PC-9 (cell line): ENCODE results near the gene CFAP46. TPM values are rescaled to one million over a fixed set of nuclear protein-coding genes. Genes with fewer than 3 reads are reported as not detected.

Source experiments
- BruUV-seq: library from RNA; stranded (reverse); fragments of 400-500 nt; replicated peaks from 2 replicates; lab custom pipeline; 2021; lab: Mats Ljungman, UMichigan
- CTCF ChIA-PET: fragments of 300-600 bp; sonication (Branson Sonifier 250); formaldehyde crosslinking; loops from one replicate; lab custom pipeline; 2022; ENCODE audit warnings: antibody characterized with exemption; lab: Charles Lee
- POLR2A ChIA-PET: fragments of 300-600 bp; sonication (Branson Sonifier 250); formaldehyde crosslinking; loops from one replicate; lab custom pipeline; 2022; ENCODE audit warnings: antibody characterized with exemption; ENCODE audit not compliant: unreplicated experiment; lab: Charles Lee
- DNase-seq, 2 experiments: peaks; one replicate each; pipeline versions ENCODE4 v3.0.0 to v3.0.0-alpha.2; 2015 to 2022; ENCODE audit warnings: mixed read lengths in 1 of 2
- H2AFZ ChIP-seq: fragments of 200-600 bp; sonication (generic); 2 replicates; pipeline ENCODE4 v1.8.1; 2017; ENCODE audit warnings: antibody characterized with exemption
- H3F3A ChIP-seq: fragments of 200-600 bp; sonication (generic); 2 replicates; pipeline ENCODE4 v1.8.1; 2017; ENCODE audit warnings: antibody characterized with exemption, mild to moderate bottlenecking, low read depth; ENCODE audit not compliant: insufficient read depth
- H3K27ac ChIP-seq: fragments of 200-600 bp; sonication (generic); 2 replicates; pipeline ENCODE4 v1.6.1; 2016; ENCODE audit warnings: mixed run types
- H3K27me3 ChIP-seq: fragments of 200-600 bp; sonication (generic); 2 replicates; pipeline ENCODE4 v1.6.1; 2016; ENCODE audit warnings: low read depth, mixed run types; ENCODE audit not compliant: insufficient read depth
- H3K36me3 ChIP-seq: fragments of 200-600 bp; sonication (generic); 2 replicates; pipeline ENCODE4 v1.6.1; 2016; ENCODE audit warnings: low read depth, mixed run types
- H3K4me1 ChIP-seq: fragments of 200-600 bp; sonication (generic); replicated peaks from 2 replicates; pipeline ENCODE4 v1.6.1; 2016; ENCODE audit warnings: mixed run types; ENCODE audit not compliant: insufficient read depth
- H3K4me2 ChIP-seq: fragments of 200-600 bp; sonication (generic); 2 replicates; pipeline ENCODE4 v1.6.1; 2017; ENCODE audit warnings: mixed run types
- H3K4me3 ChIP-seq: fragments of 200-600 bp; sonication (generic); 2 replicates; pipeline ENCODE4 v1.6.1; 2016; ENCODE audit warnings: mixed run types
- H3K79me2 ChIP-seq: fragments of 200-600 bp; sonication (generic); 2 replicates; pipeline ENCODE4 v1.6.1; 2017; ENCODE audit warnings: low read depth, mixed run types
- H3K9me2 ChIP-seq: fragments of 200-600 bp; sonication (generic); 2 replicates; pipeline ENCODE4 v1.8.1; 2017; ENCODE audit warnings: mild to moderate bottlenecking; ENCODE audit not compliant: insufficient read depth
- H3K9me3 ChIP-seq: fragments of 200-600 bp; sonication (generic); 2 replicates; pipeline ENCODE4 v1.8.1; 2016; ENCODE audit warnings: low read depth; ENCODE audit not compliant: insufficient read depth
- H4K20me1 ChIP-seq: fragments of 200-600 bp; sonication (generic); 2 replicates; pipeline ENCODE4 v1.8.1; 2017; ENCODE audit not compliant: insufficient read depth
- EZH2 ChIP-seq: fragments of 200-600 bp; sonication (generic); IDR thresholded peaks from 2 replicates; pipeline ENCODE4 v1.8.0; 2017; ENCODE audit warnings: antibody characterized with exemption, low read depth
- intact Hi-C: fragments of 100-400 bp; cut with micrococcal nuclease; formaldehyde crosslinking; loops from one replicate; pipeline ENCODE4 v1.10.0; 2022; ENCODE audit not compliant: unreplicated experiment
- total RNA-seq: library from RNA; stranded (reverse); gene quantifications from 2 replicates; pipeline ENCODE4 v1.2.3, GENCODE V29; 2021
- TF ChIP-seq, protein P1 (sequence below): fragments of 200-600 bp; sonication (generic); conservative IDR thresholded peaks from 2 replicates; pipeline ENCODE4 v1.6.1; 2017; ENCODE audit warnings: mixed run types, antibody characterized with exemption, mild to moderate bottlenecking, moderate library complexity

Gene CFAP46
- total RNA-seq, 1 experiment from 2014 or later = not detected

DNA sequence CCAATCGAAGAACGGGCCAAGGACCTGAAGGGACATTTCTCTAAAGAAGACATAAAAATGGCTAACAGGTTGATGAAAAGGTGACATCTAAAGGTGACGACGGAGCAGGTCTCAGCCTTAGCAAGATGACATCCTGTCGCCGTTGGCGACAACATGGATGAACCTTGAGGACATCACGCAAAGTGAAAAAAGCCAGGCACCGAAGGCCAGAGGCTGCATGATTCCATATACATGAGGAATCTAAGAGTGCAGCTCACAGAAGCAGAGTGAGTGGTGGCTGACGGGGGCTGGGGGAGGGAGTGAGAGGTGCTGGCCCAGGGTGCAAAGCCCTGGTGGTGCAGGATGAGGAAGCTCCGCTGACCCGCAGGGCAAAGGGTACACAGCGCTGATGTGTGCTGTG is 122.3 kb downstream of the CFAP46 start:
- H3K9me3 ChIP-seq = no peaks in the 10 kb centered on the region
- H3K9me2 ChIP-seq = no peaks in the 10 kb centered on the region
- no peak overlapping the region for H3K27ac ChIP-seq
- no peaks in the 10 kb centered on the region for H4K20me1 ChIP-seq
- TF ChIP-seq, protein P1, sequence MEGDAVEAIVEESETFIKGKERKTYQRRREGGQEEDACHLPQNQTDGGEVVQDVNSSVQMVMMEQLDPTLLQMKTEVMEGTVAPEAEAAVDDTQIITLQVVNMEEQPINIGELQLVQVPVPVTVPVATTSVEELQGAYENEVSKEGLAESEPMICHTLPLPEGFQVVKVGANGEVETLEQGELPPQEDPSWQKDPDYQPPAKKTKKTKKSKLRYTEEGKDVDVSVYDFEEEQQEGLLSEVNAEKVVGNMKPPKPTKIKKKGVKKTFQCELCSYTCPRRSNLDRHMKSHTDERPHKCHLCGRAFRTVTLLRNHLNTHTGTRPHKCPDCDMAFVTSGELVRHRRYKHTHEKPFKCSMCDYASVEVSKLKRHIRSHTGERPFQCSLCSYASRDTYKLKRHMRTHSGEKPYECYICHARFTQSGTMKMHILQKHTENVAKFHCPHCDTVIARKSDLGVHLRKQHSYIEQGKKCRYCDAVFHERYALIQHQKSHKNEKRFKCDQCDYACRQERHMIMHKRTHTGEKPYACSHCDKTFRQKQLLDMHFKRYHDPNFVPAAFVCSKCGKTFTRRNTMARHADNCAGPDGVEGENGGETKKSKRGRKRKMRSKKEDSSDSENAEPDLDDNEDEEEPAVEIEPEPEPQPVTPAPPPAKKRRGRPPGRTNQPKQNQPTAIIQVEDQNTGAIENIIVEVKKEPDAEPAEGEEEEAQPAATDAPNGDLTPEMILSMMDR = no peak
- TF ChIP-seq EZH2 = no peak
- H3K4me1 ChIP-seq = no peaks in the 10 kb centered on the region
- no peak for DNase-seq
- ChIA-PET POLR2A (no interaction called here), CTCF (no interaction called here)
- H3K27me3 ChIP-seq = peaks cover 32% of the 10 kb centered on the region
- no peak overlapping the region for H3K4me3 ChIP-seq
- H3F3A ChIP-seq = no peaks in the 10 kb centered on the region
- no TSS peak for BruUV-seq
- no peak overlapping the region for H3K4me2 ChIP-seq
- H2AFZ ChIP-seq = no peak overlapping the region
- no peaks in the 10 kb centered on the region for H3K36me3 ChIP-seq
- intact Hi-C loops = no loop called here
- H3K79me2 ChIP-seq = no peaks in the 10 kb centered on the region

DNA sequence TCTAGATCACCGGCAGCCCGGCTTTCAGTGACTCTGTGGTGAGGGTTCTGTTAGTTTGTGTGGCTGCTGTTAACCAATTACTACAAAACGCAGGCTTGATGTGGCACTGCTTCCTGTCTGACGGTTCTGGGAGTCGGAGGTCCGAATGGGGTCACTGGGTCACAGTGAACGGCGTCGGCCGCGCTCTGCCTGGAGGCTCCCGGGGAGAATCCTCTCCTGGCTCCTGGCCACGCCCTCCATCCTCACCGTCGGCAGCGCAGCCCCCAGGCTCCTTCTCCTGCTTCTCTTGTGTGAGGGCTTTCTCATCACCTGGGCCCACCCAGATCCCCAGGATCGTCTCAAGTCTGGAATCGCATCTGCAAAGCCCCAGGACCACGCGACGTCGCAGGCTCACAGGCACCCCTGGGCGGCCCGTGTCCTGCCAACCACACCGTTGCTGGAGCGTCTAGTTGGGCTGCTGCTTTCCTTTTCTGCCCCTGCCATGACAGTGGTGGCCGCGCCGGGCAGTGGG is 124.6 kb downstream of the CFAP46 start:
- H3K27ac ChIP-seq = no peak overlapping the region
- TF ChIP-seq, protein P1 = no peak
- TF ChIP-seq EZH2 = no peak
- no peak for DNase-seq
- no peaks in the 10 kb centered on the region for H3F3A ChIP-seq
- BruUV-seq = no TSS peak
- H2AFZ ChIP-seq = no peak overlapping the region
- no peaks in the 10 kb centered on the region for H3K4me1 ChIP-seq
- no peaks in the 10 kb centered on the region for H4K20me1 ChIP-seq
- peaks cover 41% of the 10 kb centered on the region for H3K27me3 ChIP-seq
- no peaks in the 10 kb centered on the region for H3K79me2 ChIP-seq
- H3K9me3 ChIP-seq = no peaks in the 10 kb centered on the region
- H3K4me3 ChIP-seq = no peak overlapping the region
- H3K9me2 ChIP-seq = no peaks in the 10 kb centered on the region
- H3K4me2 ChIP-seq = no peak overlapping the region
- no peaks in the 10 kb centered on the region for H3K36me3 ChIP-seq
- intact Hi-C loops = no loop called here
- ChIA-PET CTCF (no interaction called here), POLR2A (no interaction called here)

DNA sequence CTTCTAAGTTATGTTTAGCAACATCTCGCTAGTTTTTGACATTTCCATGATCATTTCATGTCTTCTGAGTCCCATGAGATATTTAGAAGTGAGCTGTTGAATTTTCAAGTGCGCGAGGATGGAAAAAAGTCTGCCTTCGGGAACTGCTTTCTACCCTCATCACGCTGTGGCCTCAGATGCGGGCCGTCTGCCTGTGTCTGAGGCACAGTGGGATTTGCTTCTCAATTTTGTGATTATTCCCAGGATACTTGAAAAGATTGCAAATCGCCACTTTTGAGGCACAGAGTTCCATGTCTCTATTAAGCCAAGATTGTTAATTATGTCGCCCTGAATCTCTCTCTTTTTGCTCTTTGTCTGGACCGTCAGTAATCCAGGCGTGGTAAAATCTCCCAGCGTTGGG is 125.7 kb downstream of the CFAP46 start:
- no peaks in the 10 kb centered on the region for H4K20me1 ChIP-seq

More for the DNA sequence above, 125.7 kb downstream of the CFAP46 start:
- H3K4me3 ChIP-seq = no peak overlapping the region
- no peak for TF ChIP-seq EZH2
- TF ChIP-seq, protein P1 = no peak
- no peak for DNase-seq
- ChIA-PET CTCF (no interaction called here), POLR2A (no interaction called here)
- intact Hi-C loops = no loop called here
- H3K4me2 ChIP-seq = no peak overlapping the region
- no peak overlapping the region for H2AFZ ChIP-seq
- no peaks in the 10 kb centered on the region for H3K36me3 ChIP-seq
- no peaks in the 10 kb centered on the region for H3K9me3 ChIP-seq
- H3K79me2 ChIP-seq = no peaks in the 10 kb centered on the region
- no TSS peak for BruUV-seq
- H3K27me3 ChIP-seq = peaks cover 41% of the 10 kb centered on the region
- H3F3A ChIP-seq = no peaks in the 10 kb centered on the region
- no peaks in the 10 kb centered on the region for H3K9me2 ChIP-seq
- no peak overlapping the region for H3K27ac ChIP-seq
- no peaks in the 10 kb centered on the region for H3K4me1 ChIP-seq
